K562 (cell line): ENCODE data around the gene TTC22. TPM values are rescaled to one million over a fixed set of nuclear protein-coding genes. Genes with fewer than 3 reads are reported as not detected.

Experiments used
- BHLHE40 ChIP-seq: IDR thresholded peaks from 2 replicates; pipeline ENCODE4 v1.6.1; 2011; ENCODE audit warnings: low read length, improper control_type of control experiment
- FOXM1 ChIP-seq, 2 experiments: fragments of 450-650 bp in 1 of 2; sonication (generic) in 1 of 2; formaldehyde crosslinking in 1 of 2; IDR thresholded peaks; 2 replicates each; pipeline versions ENCODE4 v1.6.1 to v1.9.0; 2017 to 2022; ENCODE audit warnings: low read depth in 2 of 2, mild to moderate bottlenecking in 2 of 2, missing genetic modification reagents in 1 of 2, moderate library complexity in 1 of 2
- HCFC1 ChIP-seq: IDR thresholded peaks from 2 replicates; pipeline ENCODE4 v1.6.1; 2012; ENCODE audit warnings: low read depth, low read length, improper control_type of control experiment
- HNRNPLL ChIP-seq: fragments of 200-400 bp; formaldehyde crosslinking; IDR thresholded peaks from 2 replicates; pipeline ENCODE4 v1.6.1; 2017; ENCODE audit warnings: low read length, low read depth, mild to moderate bottlenecking; ENCODE audit not compliant: poor library complexity, severe bottlenecking
- IFI16 ChIP-seq: fragments of 250-450 bp; sonication (Bioruptor Pico); IDR thresholded peaks from 2 replicates; pipeline ENCODE4 v2.1.2; 2022; ENCODE audit warnings: mild to moderate bottlenecking, inconsistent platforms
- KDM2B ChIP-seq: fragments of 250-450 bp; sonication (Bioruptor Pico); IDR thresholded peaks from 2 replicates; pipeline ENCODE4 v1.8.0; 2021; ENCODE audit warnings: mild to moderate bottlenecking, moderate library complexity
- LARP7 ChIP-seq: fragments of 450-650 bp; IDR thresholded peaks from 2 replicates; pipeline ENCODE4 v1.6.1; 2016
- MCM3 ChIP-seq: fragments of 450-650 bp; IDR thresholded peaks from 2 replicates; pipeline ENCODE4 v1.6.1; 2016
- MED1 ChIP-seq: sonication (generic); formaldehyde crosslinking; IDR thresholded peaks from 2 replicates; pipeline ENCODE4 v1.8.1; 2023; ENCODE audit warnings: missing genetic modification reagents, borderline replicate concordance
- MTA2 ChIP-seq: fragments of 450-650 bp; IDR thresholded peaks from 2 replicates; pipeline ENCODE4 v1.6.1; 2016; ENCODE audit warnings: low read depth
- MXD1 ChIP-seq: fragments of 250-450 bp; sonication (Bioruptor Pico); IDR thresholded peaks from 2 replicates; pipeline ENCODE4 v1.8.0; 2021; ENCODE audit warnings: borderline replicate concordance, mild to moderate bottlenecking, moderate library complexity; ENCODE audit not compliant: poor library complexity, severe bottlenecking
- PHB2 ChIP-seq: fragments of 450-650 bp; IDR thresholded peaks from 2 replicates; pipeline ENCODE4 v1.6.1; 2017; ENCODE audit warnings: low read depth
- RBM22 ChIP-seq: fragments of 200-400 bp; formaldehyde crosslinking; IDR thresholded peaks from 2 replicates; pipeline ENCODE4 v1.6.1; 2018; ENCODE audit warnings: low read length, low read depth; ENCODE audit not compliant: poor library complexity, severe bottlenecking
- RHOXF2B ChIP-seq: fragments of 250-450 bp; sonication (Bioruptor Pico); conservative IDR thresholded peaks from 2 replicates; pipeline ENCODE4 v1.5.1; 2021
- STAT5A ChIP-seq: IDR thresholded peaks from 2 replicates; pipeline ENCODE4 v1.6.1; 2012; ENCODE audit warnings: low read length, inconsistent platforms, borderline replicate concordance
- THRAP3 ChIP-seq: fragments of 450-650 bp; IDR thresholded peaks from 2 replicates; pipeline ENCODE4 v1.6.1; 2016; ENCODE audit warnings: mild to moderate bottlenecking, inconsistent platforms, borderline replicate concordance
- TOE1 ChIP-seq, 2 experiments: fragments of 450-650 bp in 1 of 2; sonication (generic) in 1 of 2; formaldehyde crosslinking in 1 of 2; IDR thresholded peaks; 2 replicates each; pipeline versions ENCODE4 v1.7.1 to v1.8.0; 2016 to 2022; ENCODE audit warnings: borderline replicate concordance in 2 of 2, mild to moderate bottlenecking in 2 of 2, antibody characterized with exemption in 1 of 2, inconsistent platforms in 1 of 2, low read depth in 1 of 2, missing genetic modification reagents in 1 of 2, moderate library complexity in 1 of 2
- ZNF134 ChIP-seq: fragments of 250-450 bp; sonication (Bioruptor Pico); conservative IDR thresholded peaks from 2 replicates; pipeline ENCODE4 v1.4.0; 2020
- ZNF224 ChIP-seq: sonication (generic); formaldehyde crosslinking; IDR thresholded peaks from 2 replicates; pipeline ENCODE4 v1.8.0; 2022; ENCODE audit warnings: mild to moderate bottlenecking, missing genetic modification reagents
- ZNF324 ChIP-seq: fragments of 250-450 bp; sonication (Bioruptor Pico); IDR thresholded peaks from 2 replicates; pipeline ENCODE4 v1.4.0; 2020; ENCODE audit warnings: mild to moderate bottlenecking
- polyA plus RNA-seq, 8 experiments: library from polyadenylated mRNA; depleted of rRNA in 4 of 8; stranded (reverse) in 5 of 8; unstranded in 3 of 8; fragments of >200 nt; fragmentation: Nextera tagmentation in 2 of 8; fragmentation: Illumina TruSeq in 1 of 8; extraction: Ambion mirVana in 2 of 8; extraction: Trizol in 1 of 8; gene quantifications; 2 replicates each; pipeline versions ENCODE4 v1.2.1 to v1.2.3, GENCODE V29; 2011 to 2014; ENCODE audit warnings: inconsistent platforms in 1 of 8, missing spikeins in 1 of 8
- total RNA-seq, 7 experiments: library from RNA; depleted of rRNA in 6 of 7; stranded (reverse); fragments of >200 nt in 6 of 7; fragmentation: Illumina TruSeq in 2 of 7; extraction: Trizol in 2 of 7; gene quantifications; 2 replicates each; pipeline versions ENCODE4 v1.2.1 to v1.2.3, GENCODE V29; 2011 to 2021; ENCODE audit warnings: low replicate concordance in 1 of 7
- TF ChIP-seq, protein P1 (sequence below): sonication (generic); formaldehyde crosslinking; IDR thresholded peaks from 2 replicates; pipeline ENCODE4 v1.9.0; 2022; ENCODE audit warnings: mild to moderate bottlenecking, missing genetic modification reagents
- TF ChIP-seq, protein P2 (sequence below): fragments of 250-450 bp; sonication (Bioruptor Pico); IDR thresholded peaks from 2 replicates; pipeline ENCODE4 v1.8.0; 2022; ENCODE audit warnings: moderate library complexity, mild to moderate bottlenecking, inconsistent platforms
- TF ChIP-seq, protein P3 (sequence below): sonication (generic); formaldehyde crosslinking; IDR thresholded peaks from 2 replicates; pipeline ENCODE4 v1.8.0; 2022; ENCODE audit warnings: mild to moderate bottlenecking, low read depth, missing genetic modification reagents

TTC22 gene
- total and polyA plus RNA-seq, 9 of the 15 experiments (the other 6 are each of a cell fraction or from before 2014, with no cell fraction given), result 0.07 TPM; not detected in 8

DNA sequence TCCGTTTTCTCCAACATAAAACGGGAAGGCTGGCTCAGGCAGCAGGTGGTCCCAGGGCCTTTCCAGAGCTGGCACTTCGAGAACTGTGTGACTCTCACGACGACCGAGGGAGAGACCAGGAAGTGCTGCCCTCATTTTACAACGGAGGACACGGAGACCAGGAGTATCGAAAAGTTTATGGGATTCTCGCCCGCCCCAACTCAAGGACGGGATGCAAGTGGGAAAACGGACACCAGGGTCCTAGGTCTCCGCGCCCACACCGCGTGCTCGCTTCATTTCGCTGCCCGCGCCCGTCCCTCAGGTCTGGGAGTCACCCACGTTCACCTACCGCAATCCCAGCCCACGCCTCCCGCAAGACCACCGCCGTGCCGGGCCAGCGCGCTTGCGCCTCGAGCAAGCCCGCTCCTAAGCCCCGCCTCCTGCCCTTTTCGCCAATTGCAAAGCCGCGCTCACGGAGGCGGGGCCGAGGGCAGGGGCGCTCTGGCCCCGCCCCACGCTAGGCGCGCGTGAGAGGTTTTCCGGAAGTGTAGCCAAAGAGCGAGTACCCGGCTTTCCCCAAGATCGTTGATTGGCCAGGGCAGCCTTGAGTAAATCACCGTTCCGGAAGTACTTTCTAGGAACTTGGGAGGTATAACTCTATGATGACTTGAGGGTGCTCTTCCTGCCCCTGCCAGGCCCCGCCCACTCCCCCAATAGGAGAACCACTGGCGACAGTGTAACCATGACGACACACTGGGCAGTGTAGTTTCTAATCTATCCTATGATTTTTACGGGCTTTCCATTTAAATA, 36.8 kb downstream of the TTC22 start, which contains the start of gene PARS2 (continued):
- TF ChIP-seq RBM22, result no peak
- no peak for TF ChIP-seq ZNF324 (CRISPR knock-in tag)
- TF ChIP-seq STAT5A, result no peak
- TF ChIP-seq HCFC1, result peak; percentile 79
- TF ChIP-seq MTA2, result no peak
- TF ChIP-seq, protein P1, sequence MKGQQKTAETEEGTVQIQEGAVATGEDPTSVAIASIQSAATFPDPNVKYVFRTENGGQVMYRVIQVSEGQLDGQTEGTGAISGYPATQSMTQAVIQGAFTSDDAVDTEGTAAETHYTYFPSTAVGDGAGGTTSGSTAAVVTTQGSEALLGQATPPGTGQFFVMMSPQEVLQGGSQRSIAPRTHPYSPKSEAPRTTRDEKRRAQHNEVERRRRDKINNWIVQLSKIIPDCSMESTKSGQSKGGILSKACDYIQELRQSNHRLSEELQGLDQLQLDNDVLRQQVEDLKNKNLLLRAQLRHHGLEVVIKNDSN, result no peak; the same call in 1 of the 2 replicates
- TF ChIP-seq RHOXF2B (CRISPR knock-in tag), result no peak
- TF ChIP-seq HNRNPLL, result peak; percentile 48
- no peak for TF ChIP-seq MCM3
- TF ChIP-seq ZNF134 (CRISPR knock-in tag), result no peak
- no peak for TF ChIP-seq FOXM1 (IDR thresholded peaks at IDR 0.05; ENCODE audit: low read depth)
- TF ChIP-seq FOXM1 (CRISPR knock-in tag; IDR thresholded peaks at IDR 0.05; ENCODE audit: low read depth), result no peak
- no peak for TF ChIP-seq PHB2
- TF ChIP-seq, protein P2, sequence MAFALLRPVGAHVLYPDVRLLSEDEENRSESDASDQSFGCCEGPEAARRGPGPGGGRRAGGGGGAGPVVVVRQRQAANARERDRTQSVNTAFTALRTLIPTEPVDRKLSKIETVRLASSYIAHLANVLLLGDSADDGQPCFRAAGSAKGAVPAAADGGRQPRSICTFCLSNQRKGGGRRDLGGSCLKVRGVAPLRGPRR, result no peak
- no peak for TF ChIP-seq MED1 (CRISPR knock-in tag)
- TF ChIP-seq TOE1 (IDR thresholded peaks at IDR 0.05; ENCODE audit: borderline replicate concordance), result no peak
- TF ChIP-seq TOE1 (CRISPR knock-in tag; IDR thresholded peaks at IDR 0.05; ENCODE audit: borderline replicate concordance, low read depth), result no peak
- TF ChIP-seq LARP7, result no peak
- no peak for TF ChIP-seq THRAP3
- peak; percentile 53 for TF ChIP-seq MXD1 (CRISPR knock-in tag)
- peak; percentile 84 for TF ChIP-seq BHLHE40
- TF ChIP-seq, protein P3, sequence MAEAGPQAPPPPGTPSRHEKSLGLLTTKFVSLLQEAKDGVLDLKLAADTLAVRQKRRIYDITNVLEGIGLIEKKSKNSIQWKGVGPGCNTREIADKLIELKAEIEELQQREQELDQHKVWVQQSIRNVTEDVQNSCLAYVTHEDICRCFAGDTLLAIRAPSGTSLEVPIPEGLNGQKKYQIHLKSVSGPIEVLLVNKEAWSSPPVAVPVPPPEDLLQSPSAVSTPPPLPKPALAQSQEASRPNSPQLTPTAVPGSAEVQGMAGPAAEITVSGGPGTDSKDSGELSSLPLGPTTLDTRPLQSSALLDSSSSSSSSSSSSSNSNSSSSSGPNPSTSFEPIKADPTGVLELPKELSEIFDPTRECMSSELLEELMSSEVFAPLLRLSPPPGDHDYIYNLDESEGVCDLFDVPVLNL (CRISPR knock-in tag), result peak; percentile 50
- TF ChIP-seq KDM2B (CRISPR knock-in tag), result peak; percentile 82; the same call in 1 of the 2 replicates
- TF ChIP-seq IFI16 (CRISPR knock-in tag), result no peak
- no peak for TF ChIP-seq ZNF224 (CRISPR knock-in tag)
